DOHH2 (cell line): ENCODE data around the gene ZNF581.

Source experiments
- H3F3A ChIP-seq: fragments of 200-600 bp; sonication (generic), shearing (Covaris generic); 2 replicates; pipeline ENCODE4 v1.6.0; 2016; ENCODE audit warnings: antibody characterized with exemption, mild to moderate bottlenecking; ENCODE audit not compliant: control insufficient read depth, insufficient read depth
- H3K27ac ChIP-seq: fragments of 200-600 bp; sonication (generic); 2 replicates; pipeline ENCODE4 v1.5.1; 2014; ENCODE audit warnings: low read depth, mild to moderate bottlenecking, low read length, moderate library complexity
- H3K27me3 ChIP-seq: fragments of 200-600 bp; sonication (generic); 2 replicates; pipeline ENCODE4 v1.6.1; 2014; ENCODE audit warnings: mild to moderate bottlenecking, low read length, mixed read lengths; ENCODE audit not compliant: control insufficient read depth
- H3K36me3 ChIP-seq: fragments of 200-600 bp; sonication (generic); 2 replicates; pipeline ENCODE4 v1.6.1; 2014; ENCODE audit warnings: mild to moderate bottlenecking, low read length, moderate library complexity, mixed read lengths; ENCODE audit not compliant: control insufficient read depth
- H3K4me1 ChIP-seq: fragments of 200-600 bp; sonication (generic); 2 replicates; pipeline ENCODE4 v1.6.1; 2014; ENCODE audit warnings: mild to moderate bottlenecking, low read length, mixed read lengths; ENCODE audit not compliant: control insufficient read depth
- H3K4me2 ChIP-seq: fragments of 200-600 bp; sonication (generic); 2 replicates; pipeline ENCODE4 v1.6.0; 2014; ENCODE audit warnings: mild to moderate bottlenecking, low read length, moderate library complexity
- H3K4me3 ChIP-seq: fragments of 200-600 bp; sonication (generic); 2 replicates; pipeline ENCODE4 v1.5.1; 2014; ENCODE audit warnings: mild to moderate bottlenecking, low read length, mixed read lengths
- H3K79me2 ChIP-seq: fragments of 200-600 bp; sonication (generic); 2 replicates; pipeline ENCODE4 v1.6.1; 2014; ENCODE audit warnings: mild to moderate bottlenecking, low read length, mixed read lengths; ENCODE audit not compliant: control insufficient read depth
- H3K9me2 ChIP-seq: fragments of 200-600 bp; sonication (generic); replicated peaks from 2 replicates; pipeline ENCODE4 v1.6.1; 2014; ENCODE audit warnings: mild to moderate bottlenecking, low read length, mixed read lengths; ENCODE audit not compliant: control insufficient read depth
- H3K9me3 ChIP-seq: fragments of 200-600 bp; sonication (generic); 2 replicates; pipeline ENCODE4 v1.6.1; 2014; ENCODE audit warnings: antibody characterized with exemption, low read length, mixed read lengths; ENCODE audit not compliant: control insufficient read depth, insufficient read depth
- H4K20me1 ChIP-seq: fragments of 200-600 bp; sonication (generic); 2 replicates; pipeline ENCODE4 v1.6.0; 2014; ENCODE audit warnings: low read depth, mild to moderate bottlenecking, antibody characterized with exemption, low read length, moderate library complexity; ENCODE audit not compliant: control insufficient read depth, insufficient read depth
- EZH2phosphoT487 ChIP-seq: fragments of 200-600 bp; sonication (generic); IDR thresholded peaks from 2 replicates; pipeline ENCODE4 v1.6.1; 2017; ENCODE audit warnings: borderline replicate concordance, mild to moderate bottlenecking, antibody characterized with exemption, low read length, moderate library complexity, mixed read lengths
- TF ChIP-seq, protein P1 (sequence below): fragments of 200-600 bp; sonication (generic); IDR thresholded peaks from one replicate; pipeline ENCODE4 v1.5.1; 2014; ENCODE audit warnings: antibody characterized with exemption, mild to moderate bottlenecking, low read depth, low read length; ENCODE audit not compliant: poor library complexity, severe bottlenecking

The ZNF581 gene

DNA sequence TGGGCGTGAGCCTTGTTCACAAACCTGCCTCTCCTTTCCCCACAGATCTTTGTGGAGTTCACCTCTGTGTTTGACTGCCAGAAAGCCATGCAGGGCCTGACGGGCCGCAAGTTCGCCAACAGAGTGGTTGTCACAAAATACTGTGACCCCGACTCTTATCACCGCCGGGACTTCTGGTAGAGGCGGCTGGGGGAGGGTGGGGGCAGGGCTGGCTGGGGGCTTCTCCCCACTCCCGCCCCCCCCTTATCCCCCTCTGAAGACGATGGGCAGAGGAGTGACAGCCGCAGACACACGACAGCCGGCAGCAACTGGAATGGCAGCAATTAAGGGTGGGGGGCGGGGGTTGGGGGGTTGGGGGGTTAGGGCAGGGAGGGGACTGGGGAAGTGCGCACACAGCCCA lies 30.4 kb downstream of the ZNF581 start:
- H3K27ac ChIP-seq: no peak overlapping the region; the same call in 1 of the 2 replicates
- H3K27me3 ChIP-seq: no peaks in the 10 kb centered on the region
- TF ChIP-seq, protein P1, sequence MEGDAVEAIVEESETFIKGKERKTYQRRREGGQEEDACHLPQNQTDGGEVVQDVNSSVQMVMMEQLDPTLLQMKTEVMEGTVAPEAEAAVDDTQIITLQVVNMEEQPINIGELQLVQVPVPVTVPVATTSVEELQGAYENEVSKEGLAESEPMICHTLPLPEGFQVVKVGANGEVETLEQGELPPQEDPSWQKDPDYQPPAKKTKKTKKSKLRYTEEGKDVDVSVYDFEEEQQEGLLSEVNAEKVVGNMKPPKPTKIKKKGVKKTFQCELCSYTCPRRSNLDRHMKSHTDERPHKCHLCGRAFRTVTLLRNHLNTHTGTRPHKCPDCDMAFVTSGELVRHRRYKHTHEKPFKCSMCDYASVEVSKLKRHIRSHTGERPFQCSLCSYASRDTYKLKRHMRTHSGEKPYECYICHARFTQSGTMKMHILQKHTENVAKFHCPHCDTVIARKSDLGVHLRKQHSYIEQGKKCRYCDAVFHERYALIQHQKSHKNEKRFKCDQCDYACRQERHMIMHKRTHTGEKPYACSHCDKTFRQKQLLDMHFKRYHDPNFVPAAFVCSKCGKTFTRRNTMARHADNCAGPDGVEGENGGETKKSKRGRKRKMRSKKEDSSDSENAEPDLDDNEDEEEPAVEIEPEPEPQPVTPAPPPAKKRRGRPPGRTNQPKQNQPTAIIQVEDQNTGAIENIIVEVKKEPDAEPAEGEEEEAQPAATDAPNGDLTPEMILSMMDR: no peak
- no peak for TF ChIP-seq EZH2phosphoT487
- H3K79me2 ChIP-seq: peaks cover 93% of the 10 kb centered on the region
- peaks cover 60% of the 10 kb centered on the region for H3K4me1 ChIP-seq
- H3K4me2 ChIP-seq: peak overlapping the region; percentile 92
- H4K20me1 ChIP-seq: peaks cover 12% of the 10 kb centered on the region
- H3K4me3 ChIP-seq: peak overlapping the region; percentile 90; the same call in 1 of the 2 replicates
- H3K36me3 ChIP-seq: peaks cover 84% of the 10 kb centered on the region
- no peaks in the 10 kb centered on the region for H3K9me2 ChIP-seq
- no peaks in the 10 kb centered on the region for H3K9me3 ChIP-seq
- H3F3A ChIP-seq: peaks cover 46% of the 10 kb centered on the region

DNA sequence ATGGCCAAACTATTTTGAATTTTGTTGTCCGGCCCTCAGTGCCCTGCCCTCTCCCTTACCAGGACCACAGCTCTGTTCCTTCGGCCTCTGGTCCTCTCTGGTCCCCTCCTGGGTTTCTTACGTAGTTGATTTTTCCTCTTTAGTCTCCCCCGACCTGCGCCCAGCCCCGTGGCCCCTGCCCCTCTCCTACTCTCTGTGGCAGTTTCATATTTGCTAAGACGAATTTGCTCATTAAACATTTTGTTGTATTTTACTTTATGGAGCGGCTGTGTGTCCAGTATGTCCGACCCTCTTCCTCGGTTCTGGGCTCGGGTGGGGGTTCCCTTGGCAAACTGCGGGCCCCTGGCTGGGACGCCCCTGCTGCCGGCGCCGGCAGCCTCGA lies 31.0 kb downstream of the ZNF581 start:
- peaks cover 84% of the 10 kb centered on the region for H3K36me3 ChIP-seq
- peaks cover 16% of the 10 kb centered on the region for H4K20me1 ChIP-seq
- H3K27me3 ChIP-seq: no peaks in the 10 kb centered on the region
- peak overlapping the region; percentile 90 for H3K4me3 ChIP-seq
- H3K4me2 ChIP-seq: peak overlapping the region; percentile 92
- peaks cover 93% of the 10 kb centered on the region for H3K79me2 ChIP-seq
- H3K9me2 ChIP-seq: no peaks in the 10 kb centered on the region
- H3K4me1 ChIP-seq: peaks cover 66% of the 10 kb centered on the region
- no peaks in the 10 kb centered on the region for H3K9me3 ChIP-seq
- no peak for TF ChIP-seq EZH2phosphoT487
- TF ChIP-seq, protein P1: no peak
- H3F3A ChIP-seq: peaks cover 46% of the 10 kb centered on the region
- peak overlapping the region; percentile 47 for H3K27ac ChIP-seq

DNA sequence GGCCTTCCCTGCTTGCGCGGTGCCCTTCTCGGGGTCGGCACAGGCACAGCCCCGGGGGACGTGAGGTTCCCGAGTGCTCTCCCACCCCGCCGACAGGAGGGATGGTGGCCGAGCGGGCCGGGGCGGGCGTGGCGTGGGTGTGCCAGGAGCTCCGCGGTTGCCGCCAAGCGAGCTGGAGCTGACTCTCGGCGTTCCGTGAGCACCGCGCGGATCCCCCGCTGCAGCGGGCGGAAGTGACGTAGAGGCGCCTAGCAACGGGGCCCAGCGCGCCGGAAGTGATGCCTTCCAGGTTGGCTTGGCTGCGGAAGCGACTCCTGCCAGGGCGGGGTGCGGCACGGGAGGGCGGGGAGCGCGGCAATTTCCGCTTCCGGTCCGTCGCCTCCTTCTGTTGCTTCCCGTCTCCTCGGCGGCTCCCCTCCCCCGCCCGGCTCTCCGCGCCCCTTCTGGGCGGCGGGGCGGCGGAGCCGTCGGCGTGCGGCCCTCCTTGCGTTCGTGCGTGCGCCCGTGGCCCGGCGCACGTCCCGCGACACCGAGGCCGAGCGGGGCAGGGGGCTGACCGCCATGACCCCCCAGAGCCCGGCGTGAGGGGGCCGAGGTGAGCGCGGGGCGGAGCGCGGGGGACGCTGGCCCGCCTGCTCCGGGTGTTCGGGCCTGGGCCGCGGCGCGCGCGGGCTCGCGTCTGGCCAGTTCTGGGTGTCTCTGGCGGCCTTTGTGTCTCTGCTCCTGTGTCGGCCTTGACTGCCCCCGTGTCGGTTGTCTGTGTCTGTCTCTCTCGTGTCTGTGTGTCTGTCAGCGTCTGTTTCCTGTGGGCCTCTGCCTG lies 31.6 kb downstream of the ZNF581 start, which contains the start of gene EPN1:
EPN1 (plus strand) TSS at position 386 of the 820 bp plus-strand sequence. CDS start 3,402 bp downstream, outside the sequence.
- Histone ChIP-seq H3K27me3 (no peaks in the 10 kb centered on the region), H3K4me3 (peak within 1 kb of the TSS; percentile 90), H3K9me2 (no peaks in the 10 kb centered on the region), H3K79me2 (peaks cover 93% of the 10 kb centered on the region), H3F3A (peaks cover 46% of the 10 kb centered on the region), H3K4me2 (peak within 1 kb of the TSS; percentile 92), H3K36me3 (peaks cover 84% of the 10 kb centered on the region), H3K4me1 (peaks cover 71% of the 10 kb centered on the region), H3K27ac (peak within 1 kb of the TSS; percentile 90), H3K9me3 (no peaks in the 10 kb centered on the region), H4K20me1 (peaks cover 16% of the 10 kb centered on the region; the same call in 1 of the 2 replicates)
- no peak for TF ChIP-seq EZH2phosphoT487
- TF ChIP-seq, protein P1: no peak
